Measurements from ENCODE around the gene CCDC57.

CCDC57 gene

DNA sequence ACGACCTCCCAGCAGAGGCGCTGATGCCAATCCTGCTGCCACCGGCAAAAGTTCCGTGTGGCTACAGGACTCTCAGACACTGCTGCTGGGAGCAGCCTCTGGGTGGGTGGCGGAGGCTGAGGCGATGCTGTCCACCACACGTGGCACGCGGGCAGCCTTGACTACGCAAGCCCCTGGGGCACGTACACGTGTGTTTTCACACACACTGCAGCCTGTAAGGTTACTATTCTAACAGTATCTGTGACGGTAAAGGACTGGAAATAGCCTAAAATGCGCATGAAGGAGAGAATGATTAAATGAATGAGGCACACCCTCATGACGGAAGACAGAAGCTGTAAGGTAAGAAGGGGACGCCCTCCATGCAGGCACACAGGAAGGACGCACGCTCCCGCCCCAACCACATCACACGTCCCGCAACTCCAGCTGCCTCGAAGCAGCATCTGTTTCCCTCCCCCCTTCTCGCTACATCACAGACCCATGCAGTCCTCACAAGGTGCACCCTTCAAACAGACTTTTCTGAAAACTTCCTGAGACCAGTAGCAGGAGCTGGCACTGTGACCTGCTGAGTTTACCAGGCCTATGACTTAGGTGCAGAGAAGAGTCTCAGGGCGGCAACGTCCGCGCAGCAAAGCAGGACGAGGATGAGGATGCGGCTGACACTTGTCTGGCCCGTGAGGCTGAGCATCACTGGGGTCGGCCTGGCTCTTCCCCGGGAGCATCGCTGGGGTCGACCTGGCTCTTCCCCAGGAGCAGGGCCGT, 85.9 kb downstream of the CCDC57 start:
- DNase-seq (ENCODE audit: low read depth in 2 of 2): peak; percentile 40 to 47

DNA sequence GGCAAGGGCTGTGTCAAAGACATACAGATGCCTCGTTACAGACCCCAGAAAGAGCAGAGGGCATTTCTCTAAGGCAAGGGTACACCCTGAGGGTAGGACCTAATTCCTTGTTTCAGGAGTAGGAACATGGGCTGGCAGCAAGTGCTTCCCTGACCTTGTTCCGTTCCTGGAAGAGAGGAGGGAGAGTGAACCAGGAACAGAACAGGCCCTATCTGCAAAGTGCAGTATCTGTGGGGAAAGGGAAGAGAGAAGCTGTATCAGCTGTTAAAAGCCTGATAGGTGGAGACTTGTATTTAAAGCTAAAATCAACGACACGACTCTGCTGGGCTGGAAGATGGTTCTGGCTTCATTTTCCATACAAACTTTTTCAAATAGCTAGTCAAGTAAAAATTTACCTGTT, 88.5 kb downstream of the CCDC57 start:
- no peak for DNase-seq (ENCODE audit: low read depth in 2 of 2)

DNA sequence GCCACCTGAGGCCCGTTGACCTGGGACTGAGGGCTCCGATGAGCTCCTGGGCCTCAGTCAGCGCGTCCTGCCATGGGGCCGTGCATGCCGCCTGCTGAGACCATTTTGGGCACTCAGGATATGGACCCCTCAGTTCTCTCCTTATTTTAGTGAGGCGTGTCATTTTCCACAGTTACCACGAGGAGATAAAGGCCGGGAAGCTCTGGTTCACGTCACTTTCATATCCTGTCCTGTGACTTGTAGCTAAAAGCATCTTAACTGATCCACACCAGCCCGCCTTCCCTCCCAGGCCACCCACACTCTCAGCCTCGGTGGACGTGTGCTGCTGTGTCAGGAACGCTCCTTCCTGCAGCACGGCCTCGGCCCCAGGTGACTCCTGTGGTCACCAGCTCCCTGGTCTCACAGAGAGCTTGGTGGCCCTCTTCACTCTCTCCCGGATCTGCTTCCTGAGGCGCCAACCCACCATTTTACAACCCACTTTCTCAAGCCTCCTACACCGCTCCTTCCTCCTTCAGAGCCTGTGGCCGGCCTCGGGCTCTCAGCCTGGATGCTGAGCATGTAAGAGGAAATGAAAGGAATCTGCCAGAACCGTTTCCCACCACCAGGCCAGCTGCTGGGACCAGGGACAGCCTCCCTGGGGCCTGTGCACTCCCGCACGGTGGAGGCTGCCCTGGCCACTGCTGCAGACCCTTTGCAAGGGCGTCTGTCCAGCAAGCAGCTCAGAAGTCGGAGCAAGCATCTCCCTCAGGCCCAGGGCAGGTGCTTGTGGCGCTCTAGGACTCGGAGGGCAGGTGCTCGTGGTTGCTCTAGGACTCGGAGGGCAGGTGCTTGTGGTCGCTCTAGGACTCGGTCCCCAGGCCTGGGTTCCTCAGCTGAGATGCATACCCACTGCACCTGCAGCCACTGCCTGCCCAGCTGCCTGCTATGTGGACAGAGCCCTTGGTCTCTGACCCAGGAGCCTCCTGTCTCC, 90.7 kb downstream of the CCDC57 start:
- no peak for DNase-seq (ENCODE audit: low read depth in 2 of 2)

DNA sequence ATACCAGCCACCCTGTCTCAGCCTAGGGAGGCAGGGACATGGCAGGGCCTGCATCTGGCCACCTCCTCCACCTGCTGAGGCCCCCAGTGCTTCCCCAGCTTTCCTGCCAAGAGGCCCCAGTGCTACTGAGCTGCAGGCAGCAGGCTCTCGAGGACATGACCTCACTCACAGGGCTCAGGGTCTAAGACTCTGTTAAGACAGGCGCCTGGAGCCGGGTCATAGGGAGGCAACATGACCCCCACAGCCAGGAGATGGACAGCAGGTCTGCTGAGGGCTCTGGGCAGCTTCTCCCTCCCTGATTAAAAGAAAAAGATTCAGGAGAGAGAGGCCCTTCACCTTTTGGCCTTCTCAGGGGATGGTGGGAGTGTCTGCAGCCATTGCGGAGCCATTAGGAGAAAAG, 91.4 kb downstream of the CCDC57 start:
- no peak for DNase-seq (ENCODE audit: low read depth in 2 of 2)

DNA sequence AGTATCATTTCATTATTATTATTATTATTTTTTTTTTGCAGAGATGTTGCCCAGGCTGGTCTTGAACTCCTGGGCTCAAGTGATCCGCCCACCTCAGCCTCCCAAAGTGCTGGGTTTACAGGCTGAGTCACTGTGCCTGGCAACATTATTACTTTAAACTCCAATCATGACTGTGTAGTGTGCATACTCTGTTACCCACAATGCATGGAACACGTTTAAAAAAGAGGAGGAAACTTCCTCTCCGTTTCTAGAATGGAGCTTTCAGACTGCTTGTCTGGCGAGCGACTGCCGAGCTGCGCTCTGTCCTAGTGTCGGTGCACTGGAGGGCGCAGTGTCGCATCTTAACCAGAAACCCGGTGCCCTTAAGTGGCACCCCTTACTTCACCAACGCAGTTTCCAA, 92.5 kb downstream of the CCDC57 start:
- no peak for DNase-seq (ENCODE audit: low read depth in 2 of 2)

DNA sequence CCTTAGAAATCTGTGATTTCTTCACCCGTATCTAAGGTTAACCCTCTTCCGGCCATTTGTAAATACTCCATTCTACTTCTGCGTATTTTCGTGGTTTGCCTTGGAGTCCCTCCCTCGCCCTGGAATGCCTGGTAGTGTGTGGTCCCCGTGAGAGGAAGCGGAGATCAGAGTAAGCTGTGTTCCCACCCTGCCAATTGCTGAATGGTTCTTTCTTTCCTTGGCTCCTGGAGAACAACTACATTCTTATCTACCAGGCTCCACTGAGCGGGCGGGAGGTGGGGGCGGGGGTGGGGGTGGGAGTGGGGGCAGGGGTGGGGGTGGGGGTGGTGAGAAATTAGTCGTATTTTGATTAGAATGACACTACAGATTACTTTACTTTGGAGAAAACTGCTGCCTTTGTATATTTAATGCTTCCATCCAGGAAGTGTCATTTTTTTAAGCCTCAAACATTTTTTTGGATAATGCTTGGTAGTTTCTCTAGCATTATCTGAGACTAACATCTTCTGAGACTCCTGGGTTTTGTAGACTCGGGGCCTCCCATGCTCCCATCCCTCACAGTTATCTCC, 93.7 kb downstream of the CCDC57 start:
- DNase-seq (ENCODE audit: low read depth in 2 of 2): no peak

DNA sequence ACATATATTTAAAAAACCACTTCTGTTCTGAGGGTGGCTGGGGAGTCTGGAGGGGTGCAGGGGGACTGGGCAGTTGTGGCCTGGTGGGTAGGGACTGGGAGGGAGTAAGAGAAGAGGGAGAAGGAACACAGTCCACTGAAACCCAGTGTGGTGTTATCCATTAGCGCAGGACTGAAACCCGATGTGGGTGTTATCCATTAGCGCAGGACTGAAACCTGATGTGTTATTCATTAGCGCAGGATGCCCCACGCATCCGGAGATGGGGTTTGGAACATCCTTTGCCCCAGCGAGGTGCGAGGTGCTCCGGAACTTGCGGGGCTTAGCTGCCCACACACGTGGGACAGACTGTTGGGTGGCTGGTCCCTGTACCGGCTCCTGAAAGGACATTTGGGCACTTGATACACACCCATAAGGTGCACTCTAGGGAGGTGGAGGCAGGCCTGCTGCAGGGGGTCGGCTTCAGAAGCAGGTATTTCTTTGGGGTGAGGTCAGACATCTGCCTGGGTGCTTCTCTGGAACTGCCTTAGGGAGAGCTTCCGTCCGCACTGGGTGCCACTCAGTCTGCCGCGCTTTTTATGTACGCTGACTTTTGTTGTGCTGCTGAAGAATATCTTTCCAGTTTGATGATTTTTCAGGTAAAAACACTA, 94.4 kb downstream of the CCDC57 start:
- DNase-seq (ENCODE audit: low read depth in 2 of 2): no peak

DNA sequence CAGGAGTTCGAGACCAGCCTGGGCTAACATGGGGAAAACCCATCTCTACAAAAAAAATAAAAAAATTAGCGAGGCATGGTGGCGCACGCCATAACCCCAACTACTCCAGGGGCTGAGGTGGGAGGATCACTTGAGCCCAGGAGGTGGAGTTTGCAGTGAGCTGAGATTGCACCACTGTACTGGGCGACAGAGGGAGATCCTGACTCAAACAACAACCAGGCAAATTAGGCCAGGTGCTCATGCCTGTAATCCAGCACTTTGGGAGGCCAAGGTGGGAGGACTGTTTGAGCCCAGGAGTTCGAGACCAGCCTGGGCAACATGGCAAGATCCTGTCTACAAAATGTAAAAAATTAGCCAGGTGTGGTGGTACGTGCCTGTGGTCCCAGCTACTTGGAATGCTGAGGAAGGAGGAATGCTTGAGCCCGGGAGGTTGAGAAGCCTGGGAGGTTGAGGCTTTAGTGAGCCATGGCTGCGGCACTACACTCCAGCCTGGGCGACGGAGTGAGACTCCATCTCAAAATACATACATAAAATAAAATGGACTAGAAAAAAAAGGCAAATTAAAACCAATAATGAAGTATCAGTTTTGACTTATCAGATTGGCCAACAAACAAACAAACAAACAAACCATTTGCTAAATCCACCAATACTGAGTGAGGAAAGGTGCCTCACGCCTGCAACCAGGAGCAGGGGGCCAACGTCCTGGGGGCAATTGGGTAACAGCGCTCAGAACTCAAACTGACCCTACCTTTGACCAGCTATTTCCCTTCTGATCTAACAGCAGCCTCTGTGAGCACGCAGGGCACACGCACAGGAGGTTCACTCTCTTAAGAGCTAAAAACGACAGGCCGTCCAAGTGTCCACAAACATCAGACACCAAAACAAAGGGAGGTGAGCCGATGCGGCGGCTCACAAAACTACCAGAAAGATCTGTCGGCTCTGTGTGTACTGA, 95.2 kb downstream of the CCDC57 start:
- no peak for DNase-seq (ENCODE audit: low read depth in 2 of 2)

DNA sequence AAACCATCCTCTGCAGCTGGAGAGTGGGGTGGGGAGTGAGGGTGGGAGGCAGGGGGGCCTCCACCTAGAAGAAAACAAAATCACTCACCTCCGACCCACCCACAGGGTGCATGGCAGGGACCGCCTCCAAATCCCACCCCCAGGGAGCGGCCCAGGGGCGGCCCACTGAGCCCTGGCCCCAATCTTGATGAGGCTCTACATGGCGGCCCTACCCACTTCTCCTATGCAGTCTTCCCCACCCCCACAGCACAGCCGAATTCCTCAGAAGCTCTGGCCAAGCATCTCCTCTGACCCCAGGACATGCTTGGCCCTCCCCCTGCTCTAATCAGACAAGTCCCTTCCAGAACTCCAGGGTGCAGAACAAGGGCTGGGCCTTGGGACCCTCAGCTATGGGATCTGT, 96.4 kb downstream of the CCDC57 start:
- DNase-seq (ENCODE audit: low read depth in 2 of 2): no peak

DNA sequence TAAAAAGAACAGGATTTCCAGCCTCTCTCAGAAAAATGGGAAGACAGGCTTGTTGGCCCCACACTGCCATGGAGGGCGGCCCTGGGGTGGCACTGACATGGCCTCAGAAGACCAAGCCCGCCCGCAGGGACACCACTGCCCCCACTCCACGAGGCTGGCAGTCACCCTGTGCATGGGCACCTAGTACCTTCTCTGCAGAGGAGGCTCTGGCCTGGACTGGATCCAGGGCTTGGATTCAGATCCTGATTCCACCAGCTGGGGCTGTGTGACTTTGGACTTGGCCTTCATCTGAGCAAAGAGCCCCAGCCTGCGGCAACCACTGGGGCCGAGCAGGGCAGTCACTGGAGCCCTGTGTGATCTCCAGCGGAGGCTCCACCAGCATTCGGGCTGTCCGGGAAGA, 97.8 kb downstream of the CCDC57 start:
- no peak for DNase-seq (ENCODE audit: low read depth in 2 of 2)

DNA sequence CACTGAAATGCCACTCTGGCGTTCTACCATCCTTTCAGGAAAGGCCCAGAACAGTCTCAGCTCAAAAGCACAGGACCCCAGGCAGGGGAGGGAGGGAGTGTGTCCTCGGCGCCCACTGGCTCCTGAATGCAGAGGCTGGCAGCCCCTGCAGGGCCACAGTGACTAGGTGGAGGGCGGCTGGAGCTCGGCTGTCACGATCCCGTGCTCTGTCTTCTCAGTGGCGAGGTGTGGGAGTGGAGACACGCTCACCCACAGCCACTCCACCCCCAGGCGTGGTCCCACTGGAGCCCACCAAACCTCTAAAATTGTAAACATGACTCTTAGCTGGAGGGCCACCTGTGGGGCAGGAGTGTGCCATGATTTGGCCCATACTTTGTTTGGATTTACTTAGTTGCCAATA, 98.2 kb downstream of the CCDC57 start:
- DNase-seq (ENCODE audit: low read depth in 2 of 2): no peak

DNA sequence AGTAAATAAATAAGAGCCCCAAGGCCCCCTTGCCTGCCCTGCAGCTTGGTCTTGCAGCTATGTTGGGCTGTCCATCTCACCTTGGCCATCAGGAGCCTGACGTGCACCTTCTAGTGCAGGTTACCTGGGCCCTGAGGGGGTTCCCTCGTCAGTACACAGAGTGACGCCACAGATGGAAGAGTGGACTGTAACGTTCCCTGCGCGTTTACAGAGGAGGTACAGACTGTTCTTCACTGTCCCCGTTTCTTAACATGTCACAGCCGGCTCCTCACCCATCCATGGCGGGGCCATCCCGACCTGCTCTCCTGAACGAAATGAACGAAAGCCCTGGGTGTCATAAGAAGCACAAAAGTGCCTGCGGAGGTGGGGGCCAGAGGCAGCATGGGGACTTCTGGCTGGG, 98.7 kb downstream of the CCDC57 start:
- no peak for DNase-seq (ENCODE audit: low read depth in 2 of 2)

DNA sequence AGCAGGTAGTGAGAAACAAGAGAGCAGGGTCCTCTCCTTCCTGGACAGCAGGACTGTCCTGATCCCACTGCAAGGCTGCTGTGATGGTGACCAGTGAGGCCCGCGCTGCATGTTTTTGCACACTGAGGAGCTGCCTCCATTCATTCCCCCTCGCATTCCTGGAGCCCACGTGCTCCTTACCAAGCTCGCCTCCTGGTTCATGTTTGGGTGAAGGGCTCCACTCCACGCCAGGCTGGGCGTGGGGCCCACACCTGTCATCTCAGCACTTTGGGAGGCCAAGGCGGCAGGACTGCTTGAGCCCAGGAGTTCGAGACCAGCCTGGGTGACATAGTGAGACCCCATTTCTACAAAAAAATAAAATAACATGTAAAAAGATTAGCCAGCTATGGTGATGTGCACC, 99.2 kb downstream of the CCDC57 start:
- DNase-seq (ENCODE audit: low read depth in 2 of 2): no peak

DNA sequence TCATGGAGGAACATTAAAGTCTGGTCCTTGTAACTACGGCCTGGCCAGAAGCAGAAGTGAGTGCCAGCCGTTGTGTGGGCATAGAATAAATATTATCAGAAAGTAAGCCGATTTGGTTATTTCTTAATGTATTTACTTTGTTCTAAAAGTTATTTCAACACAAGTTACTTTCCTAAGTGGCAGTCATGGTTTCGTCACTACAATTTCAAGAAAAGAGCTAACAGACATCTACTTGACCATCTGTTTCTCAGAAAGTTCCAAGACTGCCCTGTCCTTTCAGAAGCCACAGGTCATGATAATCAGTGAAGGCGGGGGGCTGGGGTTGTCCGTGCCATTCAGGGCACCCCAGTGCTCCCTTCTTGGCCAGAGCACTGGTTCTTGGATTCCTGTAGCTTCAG, 99.7 kb downstream of the CCDC57 start:
- DNase-seq (ENCODE audit: low read depth in 2 of 2): no peak

DNA sequence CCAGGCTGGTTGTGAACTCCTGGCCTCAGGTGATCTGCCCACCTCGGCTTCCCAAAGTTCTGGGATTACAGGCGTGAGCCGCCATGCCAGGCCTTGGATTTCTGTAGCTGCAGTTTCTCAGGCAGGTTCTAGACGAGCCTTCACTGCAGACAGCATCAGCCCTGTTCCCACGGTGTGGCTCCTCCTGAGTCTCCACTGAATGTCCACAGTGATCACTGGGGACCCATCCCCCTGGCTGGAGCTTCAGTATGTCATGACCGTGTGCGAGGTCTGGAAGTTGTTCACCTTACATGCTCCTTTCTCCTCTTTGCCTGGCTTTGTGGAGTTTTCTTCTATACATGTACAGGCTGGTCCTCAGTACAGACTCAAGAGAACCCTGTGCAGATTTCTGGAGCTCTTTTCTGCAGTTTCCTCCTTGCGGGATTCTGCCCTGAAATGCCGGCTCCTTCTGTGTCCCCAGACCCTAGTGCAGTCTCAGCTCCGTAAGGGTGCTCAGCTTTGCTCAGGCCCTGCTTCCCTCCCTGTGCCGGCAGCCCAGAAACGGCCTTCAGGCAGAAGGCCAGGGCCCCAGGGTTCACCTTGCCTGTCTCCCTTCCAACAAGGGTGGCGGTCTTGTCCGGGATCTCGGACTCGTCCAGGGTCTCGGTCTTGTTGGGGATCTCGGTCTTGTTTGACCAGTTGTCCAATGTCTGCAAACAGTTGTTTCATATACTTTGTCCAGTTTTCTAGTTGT, 100.3 kb downstream of the CCDC57 start:
- DNase-seq (ENCODE audit: low read depth in 2 of 2): no peak

DNA sequence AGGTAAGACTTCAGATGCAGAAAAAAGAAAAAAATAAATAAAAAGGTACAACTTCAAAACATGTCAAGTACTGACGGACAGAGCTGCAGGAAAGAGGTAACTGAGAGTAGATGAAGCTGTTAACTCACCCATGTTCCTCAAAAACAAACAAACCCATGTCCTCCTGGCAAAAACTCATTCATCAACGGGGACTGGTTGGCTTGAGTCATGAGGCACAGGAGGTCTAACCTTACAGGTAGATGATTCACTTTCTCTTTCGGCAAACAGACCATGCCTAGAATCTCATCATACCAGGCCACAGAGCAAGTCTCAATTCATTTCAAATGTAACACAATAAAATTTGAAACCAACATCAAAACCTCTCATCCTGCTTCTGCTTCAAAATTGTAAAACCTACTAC, 102.3 kb downstream of the CCDC57 start:
- no peak for DNase-seq (ENCODE audit: low read depth in 2 of 2)

DNA sequence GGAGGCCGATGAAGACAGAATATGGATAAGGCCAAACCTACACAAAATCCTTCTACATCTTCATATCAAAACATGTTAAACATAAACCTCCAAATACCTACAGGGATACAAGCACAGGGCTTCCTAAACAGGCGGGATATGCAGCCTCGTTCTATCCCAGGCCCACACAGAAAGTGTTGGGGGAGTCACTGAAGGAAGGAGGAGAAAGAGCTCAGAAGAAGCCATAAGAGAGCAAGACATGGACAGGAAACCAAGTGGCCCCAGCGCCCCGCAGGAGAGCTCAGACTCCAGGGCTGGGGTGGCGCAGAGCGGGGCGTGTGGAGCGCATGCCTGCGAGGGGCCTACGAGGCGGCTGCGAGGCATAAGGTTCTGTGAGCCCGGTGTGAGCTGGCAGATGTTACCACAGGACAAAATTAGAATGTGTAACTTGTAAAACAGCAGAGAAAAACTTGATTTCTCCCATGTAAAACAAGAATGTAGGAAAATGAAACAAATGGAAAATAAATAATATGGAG, 103.6 kb downstream of the CCDC57 start:
- DNase-seq (ENCODE audit: low read depth in 2 of 2): no peak

DNA sequence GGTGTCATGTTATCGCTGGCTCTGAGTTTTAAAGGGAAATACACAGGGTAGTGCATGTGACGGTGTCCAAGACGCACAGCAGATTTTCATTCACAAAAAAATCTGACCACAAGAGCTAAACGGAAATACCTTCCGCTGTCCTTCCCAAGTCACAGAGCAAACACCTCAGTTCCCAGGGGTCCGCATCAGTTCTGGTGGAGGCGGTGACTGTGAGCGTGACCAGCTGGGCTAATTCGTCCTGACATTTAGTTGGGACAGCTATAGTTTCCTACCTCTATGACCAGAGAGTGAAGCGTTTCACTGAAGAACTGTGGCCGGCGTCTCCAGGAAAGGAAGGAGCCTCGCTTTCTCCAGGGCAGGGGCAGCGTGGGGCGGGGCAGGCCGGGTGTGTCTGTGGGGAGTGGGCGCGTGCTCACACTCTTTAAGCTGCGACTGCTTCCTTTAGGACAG, 104.1 kb downstream of the CCDC57 start:
- no peak for DNase-seq (ENCODE audit: low read depth in 2 of 2)

DNA sequence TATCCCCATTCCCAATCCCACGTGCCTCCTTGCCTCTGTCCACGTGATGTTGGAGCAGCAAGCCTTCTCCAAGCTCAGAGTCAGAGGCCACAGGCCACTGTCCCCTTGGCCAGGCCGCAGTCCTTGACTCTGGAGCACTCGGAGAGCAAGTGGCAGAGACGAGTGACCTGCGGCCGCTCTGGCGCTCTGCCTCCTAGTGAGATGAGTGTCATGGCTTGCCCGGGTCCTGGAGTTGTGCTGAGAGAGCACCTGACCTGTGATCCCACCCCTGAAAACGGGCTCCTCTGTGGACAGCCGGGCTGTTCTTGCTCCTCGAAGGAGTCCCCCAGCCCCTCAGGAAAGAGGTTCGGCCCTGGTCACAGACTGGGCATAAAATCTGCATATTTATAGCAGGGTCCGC, 104.6 kb downstream of the CCDC57 start:
- no peak for DNase-seq (ENCODE audit: low read depth in 2 of 2)

DNA sequence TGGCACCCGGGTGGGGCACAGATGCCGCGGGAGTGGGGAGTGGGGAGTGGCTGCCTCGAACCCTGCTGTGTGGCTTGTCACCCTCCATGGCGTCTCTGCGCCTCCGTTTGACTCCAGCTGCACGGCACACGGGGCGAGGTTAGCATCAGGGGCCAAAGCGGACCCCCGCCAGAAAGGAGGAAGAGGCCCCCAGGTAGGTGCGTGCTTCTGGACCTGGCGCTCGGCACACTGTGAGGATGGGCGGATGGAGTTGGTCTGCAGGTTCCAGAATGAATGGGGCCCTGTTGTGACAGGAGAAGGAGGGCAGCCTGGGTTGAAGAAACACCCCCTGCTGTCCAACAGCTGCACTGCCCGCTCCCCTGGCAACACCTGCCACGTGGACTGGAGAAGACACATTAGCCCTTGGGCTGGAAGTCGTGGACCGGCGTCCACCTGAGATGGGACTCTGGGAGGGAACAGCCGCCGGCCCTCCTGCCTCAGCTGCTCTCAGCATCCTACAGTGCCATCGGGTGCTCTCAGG, 105.2 kb downstream of the CCDC57 start:
- DNase-seq (ENCODE audit: low read depth in 2 of 2): no peak

Measured in stimulated activated CD4-positive, alpha-beta T cell treated with anti-CD3 and anti-CD28 coated beads, Interleukin-12 subunit alpha, Interleukin-12 subunit beta, amount 100 ng/mL, for 24 hours (primary cell).